Measurements from ENCODE around the gene IRGC.
"Not testable (repeated sequence)": the region's sequence is repeated elsewhere in the genome, so short reads cannot be mapped to it uniquely, and the experiment has no call there.

The IRGC gene

GRCh38 chr19:43755256-43755801 is 39.5 kb downstream of the IRGC start:
- peak; percentile 69 for DNase-seq (ENCODE audit: low read depth)

DNA sequence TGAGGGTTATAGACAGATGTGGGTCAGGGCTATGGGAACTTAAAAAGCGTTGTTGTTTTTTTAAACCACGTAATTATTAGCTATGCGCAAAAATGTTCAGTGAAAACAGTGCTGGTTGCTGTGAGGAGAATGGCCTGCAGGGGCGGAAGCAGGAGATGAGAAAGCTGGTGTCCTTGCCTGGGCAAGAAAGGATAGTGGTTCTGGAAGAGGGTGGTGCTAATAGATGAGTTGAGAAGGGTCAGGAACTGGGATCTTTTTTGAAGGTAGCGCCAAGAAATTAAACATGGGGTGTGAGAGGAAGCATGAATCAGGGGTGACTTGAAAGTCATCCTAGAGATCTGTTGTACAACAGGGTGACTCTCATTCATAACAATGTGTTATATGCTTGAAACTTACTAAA is 43.6 kb downstream of the IRGC start:
- DNase-seq (ENCODE audit: low read depth): no peak

DNA sequence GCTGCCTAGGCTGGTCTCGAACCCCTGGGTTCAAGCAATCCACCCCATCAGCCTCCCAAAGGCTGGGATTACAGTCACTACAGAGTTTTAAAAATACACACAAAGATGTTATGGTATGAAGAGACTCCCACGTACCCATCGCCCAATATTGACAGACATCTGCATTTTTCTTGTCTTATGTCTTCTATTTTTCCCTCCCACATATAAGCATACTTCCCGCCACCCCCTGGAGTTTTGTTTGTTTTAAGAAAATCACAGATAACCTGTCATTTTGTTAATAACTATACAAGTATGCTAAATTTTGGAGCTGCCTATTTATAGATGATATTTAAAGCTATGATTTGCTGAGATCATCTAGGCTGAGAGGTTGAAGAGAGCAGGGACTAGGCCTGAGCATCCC is 45.1 kb downstream of the IRGC start:
- DNase-seq (ENCODE audit: low read depth): no peak

- no peak for DNase-seq (ENCODE audit: low read depth)
Measured at GRCh38 chr19:43762814-43763213, 46.9 kb downstream of the IRGC start.

DNA sequence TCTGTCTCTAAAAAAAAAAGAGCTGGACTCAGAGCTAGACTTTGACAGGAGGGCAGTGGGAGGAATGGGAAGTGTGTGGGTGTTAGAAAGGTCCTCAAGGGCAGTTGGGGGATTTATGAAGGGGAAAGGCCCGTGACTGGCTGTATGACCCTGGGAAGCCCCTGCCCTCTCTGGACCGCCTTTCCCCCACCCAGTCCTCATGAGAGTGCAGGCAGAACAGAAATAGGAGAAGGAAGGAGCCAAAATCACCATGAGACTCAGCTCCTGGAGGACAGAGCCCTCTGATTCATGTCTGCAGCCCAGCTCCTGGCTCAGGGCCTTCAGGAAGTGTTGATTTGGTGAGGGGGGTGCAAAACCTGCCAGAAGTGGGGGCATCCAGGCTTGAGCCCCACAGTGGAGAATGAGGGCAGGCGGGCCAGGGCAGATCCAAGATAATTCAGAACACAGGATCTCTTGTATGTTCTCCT is 47.6 kb downstream of the IRGC start:
- no peak for DNase-seq (ENCODE audit: low read depth)

DNA sequence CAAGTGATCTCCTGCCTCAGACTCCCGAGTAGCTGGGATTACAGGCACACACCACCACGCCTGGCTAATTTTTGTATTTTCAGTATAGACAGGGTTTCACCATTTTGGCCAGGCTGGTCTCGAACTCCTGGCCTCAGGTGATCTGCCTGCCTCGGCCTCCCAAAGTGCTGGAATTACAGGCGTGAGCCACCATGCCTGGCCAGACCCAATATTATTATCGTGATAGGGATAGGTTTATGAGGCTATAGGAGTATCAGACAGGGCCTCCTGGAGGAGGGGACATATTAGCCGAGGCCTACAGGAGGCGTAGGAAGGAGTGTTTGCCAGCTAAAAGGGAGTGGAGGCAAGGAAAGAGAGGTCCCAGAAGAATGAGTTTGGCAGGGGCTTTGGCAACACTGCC is 48.8 kb downstream of the IRGC start:
- DNase-seq (ENCODE audit: low read depth): not testable (repeated sequence)

DNA sequence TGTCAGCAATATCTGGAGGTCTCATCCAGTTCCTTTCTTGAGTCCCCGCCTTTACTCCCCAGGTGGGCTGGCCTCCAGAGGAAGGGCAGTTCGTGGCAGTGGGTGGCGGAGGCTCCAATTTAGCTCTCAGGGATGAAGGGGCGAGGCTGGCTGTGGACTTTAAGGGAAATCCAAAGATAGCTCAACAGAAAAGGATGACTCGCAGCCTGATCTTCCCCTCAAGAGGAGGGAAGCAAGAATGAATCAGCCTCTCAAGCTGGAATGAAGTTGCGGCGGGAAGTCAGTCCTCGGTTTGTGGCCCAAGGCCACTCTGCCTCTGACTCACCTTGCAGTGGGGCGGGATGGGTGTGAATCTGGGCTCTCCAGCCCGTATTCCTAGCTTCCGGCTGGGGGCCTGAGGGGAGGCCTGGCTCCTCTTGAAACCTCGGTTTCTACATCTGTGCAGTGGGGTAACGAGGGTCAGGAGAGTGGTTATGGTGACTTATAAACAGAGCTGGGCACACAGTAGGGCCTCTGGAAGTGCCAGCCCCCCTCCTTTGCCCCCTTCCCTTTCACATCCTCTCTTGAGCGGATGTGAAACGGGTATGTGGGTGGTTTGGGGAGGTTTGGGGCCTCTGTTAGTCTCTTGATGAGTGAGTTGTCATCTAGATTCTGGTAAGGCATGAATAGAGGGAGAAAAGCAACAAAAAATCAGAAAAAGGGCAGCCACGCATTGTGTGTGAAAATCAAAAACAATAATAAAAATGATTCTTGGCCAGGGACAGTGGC is 49.4 kb downstream of the IRGC start:
- peak; percentile 71 for DNase-seq (ENCODE audit: low read depth)

DNA sequence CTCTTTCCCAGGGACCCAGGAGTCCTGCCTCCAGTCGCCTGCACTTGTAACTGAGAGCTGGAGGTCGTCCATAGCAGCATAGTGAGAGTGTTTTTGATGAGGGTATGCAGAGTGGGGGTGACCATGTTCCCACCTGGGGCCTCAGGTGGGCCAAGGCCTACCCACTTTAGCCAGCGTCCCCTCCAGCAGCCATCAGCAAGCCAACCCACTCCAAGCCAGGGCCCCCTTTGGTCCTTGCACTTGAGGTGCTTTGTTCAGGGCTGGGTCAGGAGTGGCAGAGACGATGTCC is 50.8 kb downstream of the IRGC start:
- DNase-seq (ENCODE audit: low read depth): no peak

GRCh38 chr19:43767316-43767715 is 51.4 kb downstream of the IRGC start:
- no peak for DNase-seq (ENCODE audit: low read depth)

GRCh38 chr19:43767818-43768217 is 51.9 kb downstream of the IRGC start:
- DNase-seq (ENCODE audit: low read depth): no peak

DNA sequence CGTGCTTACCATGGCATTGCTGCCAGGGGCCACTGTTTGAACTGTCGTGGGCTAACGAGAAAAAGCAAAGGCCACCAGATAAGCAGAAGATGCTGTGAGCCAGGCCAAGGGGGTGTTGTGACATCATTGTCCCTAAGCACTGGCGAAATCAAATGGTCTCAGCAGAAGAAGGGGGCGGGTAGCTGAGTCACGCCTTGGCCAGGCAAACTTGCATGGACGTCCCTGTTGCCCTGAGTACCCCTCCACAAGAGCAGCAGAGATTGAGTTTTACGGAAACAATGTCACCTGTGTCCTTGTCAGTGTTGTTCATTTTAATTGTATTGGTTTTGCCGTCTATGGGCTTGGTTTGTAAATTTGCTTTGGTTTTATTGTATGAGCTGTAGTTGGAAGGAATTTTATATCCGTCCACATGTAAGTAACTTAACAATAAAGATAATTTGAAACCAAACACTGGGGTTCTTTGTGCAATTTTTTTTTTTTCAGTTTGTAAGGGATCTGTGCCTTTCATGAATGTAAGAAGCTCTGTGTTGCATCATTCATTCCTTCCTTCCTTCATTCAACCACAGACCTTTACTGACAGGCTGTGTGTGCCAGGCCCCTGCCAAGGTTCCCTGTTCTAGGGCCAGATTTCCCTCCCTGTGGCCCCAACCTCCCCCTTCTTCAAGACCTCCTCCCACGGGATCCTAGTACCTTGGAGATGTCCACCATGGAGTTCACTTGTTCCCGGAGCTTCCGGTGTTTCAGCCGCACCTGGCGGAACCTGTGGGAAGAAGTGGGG is 52.6 kb downstream of the IRGC start:
- DNase-seq (ENCODE audit: low read depth): no peak

DNA sequence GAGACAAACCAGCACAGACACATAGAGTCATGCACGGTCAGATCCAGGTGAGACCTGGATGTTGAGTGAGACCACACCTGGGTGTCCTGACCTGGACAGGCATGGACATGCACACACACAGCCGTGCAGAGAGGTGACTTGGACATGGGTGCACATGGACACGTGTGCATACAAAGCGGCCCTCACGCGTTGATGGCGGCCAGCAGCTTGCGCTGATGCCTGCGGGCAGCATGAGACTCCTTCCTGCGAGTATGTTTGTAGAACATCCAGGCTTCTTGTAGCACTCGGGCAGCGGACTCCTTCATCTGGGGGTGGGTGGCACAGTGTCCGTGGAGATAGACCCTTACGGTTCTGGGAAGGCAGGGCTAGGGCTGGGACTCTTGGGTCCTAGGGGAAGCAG is 53.4 kb downstream of the IRGC start:
- DNase-seq (ENCODE audit: low read depth): no peak
